Lower leg skin (tissue), 4 donors: ENCODE results near the gene RASL11B. TPM values are rescaled to one million over a fixed set of nuclear protein-coding genes. Genes with fewer than 3 reads are reported as not detected.
A peak's percentile ranks its signal among the peaks of the same experiment; 100 is the strongest.

ENCODE experiments used
- DNase-seq, 2 donors: peaks; one replicate each; pipeline ENCODE4 v3.0.0-alpha.2; 2019; ENCODE audit warnings: low spot score in 2 of 2
- H3K4me3 ChIP-seq: fragments of 200-600 bp; sonication (generic); 2 replicates; pipeline ENCODE4 v1.5.1; 2017; ENCODE audit warnings: mild to moderate bottlenecking, low read depth; ENCODE audit not compliant: poor library complexity, severe bottlenecking
- POLR2A ChIP-seq, 2 donors: fragments of 450-650 bp; IDR thresholded peaks; one replicate each; pipeline ENCODE4 v1.6.1; 2016 to 2017; ENCODE audit warnings: antibody characterized with exemption in 2 of 2, mild to moderate bottlenecking in 1 of 2, moderate library complexity in 1 of 2
- WGBS, 2 donors: methylation state at CpG; one replicate each; pipeline ENCODE4 v1.1.5; 2018; 5-methylcytosine and 5-hydroxymethylcytosine counted together
- intact Hi-C: fragments of 100-400 bp; cut with DNase I; formaldehyde crosslinking; loops from one replicate; pipeline ENCODE4 v1.15.0; 2023; ENCODE audit warnings: low total_unique reads
- total RNA-seq, 4 donors: library from RNA; depleted of rRNA; stranded (reverse); fragments of >200 nt; gene quantifications; one replicate each; pipeline ENCODE4 v1.1.0, GENCODE V29; 2016
- TF ChIP-seq, protein P1 (sequence below), 3 donors: fragments of 450-650 bp; IDR thresholded peaks; one replicate each; pipeline ENCODE4 v1.5.1; 2016; ENCODE audit warnings: antibody characterized with exemption in 3 of 3, mild to moderate bottlenecking in 3 of 3, moderate library complexity in 2 of 3

The RASL11B gene
- total RNA-seq, 4 donors from 2014 or later = 0.80 to 4.0 (median 2.3) TPM

DNA sequence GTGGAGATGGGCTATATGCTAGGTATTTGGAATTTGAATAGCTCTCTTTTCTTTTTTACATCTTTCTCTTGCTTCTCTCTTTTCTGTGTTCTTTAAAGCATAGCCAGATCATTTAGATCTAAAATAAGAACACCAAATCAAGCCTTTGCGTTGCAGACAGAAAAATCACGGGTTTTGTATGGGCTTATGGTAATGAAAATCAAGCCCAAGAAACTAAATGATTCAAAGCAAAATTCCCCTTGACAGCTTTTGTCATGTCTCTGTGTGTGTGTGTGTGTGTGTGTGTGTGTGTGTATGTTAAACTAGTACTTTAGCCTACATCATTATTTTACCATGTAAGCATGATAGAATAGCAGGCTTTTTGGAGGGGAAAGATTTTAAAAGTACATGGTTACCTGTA lies 1.8 kb upstream of the RASL11B start:
- TF ChIP-seq POLR2A (IDR thresholded peaks at IDR 0.05) = no peak
- TF ChIP-seq, protein P1, sequence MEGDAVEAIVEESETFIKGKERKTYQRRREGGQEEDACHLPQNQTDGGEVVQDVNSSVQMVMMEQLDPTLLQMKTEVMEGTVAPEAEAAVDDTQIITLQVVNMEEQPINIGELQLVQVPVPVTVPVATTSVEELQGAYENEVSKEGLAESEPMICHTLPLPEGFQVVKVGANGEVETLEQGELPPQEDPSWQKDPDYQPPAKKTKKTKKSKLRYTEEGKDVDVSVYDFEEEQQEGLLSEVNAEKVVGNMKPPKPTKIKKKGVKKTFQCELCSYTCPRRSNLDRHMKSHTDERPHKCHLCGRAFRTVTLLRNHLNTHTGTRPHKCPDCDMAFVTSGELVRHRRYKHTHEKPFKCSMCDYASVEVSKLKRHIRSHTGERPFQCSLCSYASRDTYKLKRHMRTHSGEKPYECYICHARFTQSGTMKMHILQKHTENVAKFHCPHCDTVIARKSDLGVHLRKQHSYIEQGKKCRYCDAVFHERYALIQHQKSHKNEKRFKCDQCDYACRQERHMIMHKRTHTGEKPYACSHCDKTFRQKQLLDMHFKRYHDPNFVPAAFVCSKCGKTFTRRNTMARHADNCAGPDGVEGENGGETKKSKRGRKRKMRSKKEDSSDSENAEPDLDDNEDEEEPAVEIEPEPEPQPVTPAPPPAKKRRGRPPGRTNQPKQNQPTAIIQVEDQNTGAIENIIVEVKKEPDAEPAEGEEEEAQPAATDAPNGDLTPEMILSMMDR (IDR thresholded peaks at IDR 0.05) = no peak
- no peak overlapping the region for H3K4me3 ChIP-seq
- 84 to 85% methylated on average over 2 of the region's 2 CpGs for WGBS, 2 donors
- intact Hi-C loops = no loop called here
- DNase-seq = no peak

GRCh38 chr4:52861171-52861823 lies 820 bp upstream of the RASL11B start:
- DNase-seq = no peak
- intact Hi-C loops = no loop called here
- 38% methylated on average over 25 to 26 of the region's 26 CpGs for WGBS, 2 donors
- TF ChIP-seq POLR2A (IDR thresholded peaks at IDR 0.05) = no peak
- TF ChIP-seq, protein P1 (IDR thresholded peaks at IDR 0.05) = no peak
- peak overlapping the region; percentile 47 for H3K4me3 ChIP-seq

GRCh38 chr4:52862639-52863161 lies 583 bp downstream of the RASL11B start:
- DNase-seq = no peak
- 17 to 24% methylated on average over 16 to 23 of the region's 23 CpGs for WGBS, 2 donors
- TF ChIP-seq, protein P1 (IDR thresholded peaks at IDR 0.05) = no peak
- no peak for TF ChIP-seq POLR2A (IDR thresholded peaks at IDR 0.05)
- peak overlapping the region; percentile 47 for H3K4me3 ChIP-seq
- intact Hi-C loops = no loop called here

DNA sequence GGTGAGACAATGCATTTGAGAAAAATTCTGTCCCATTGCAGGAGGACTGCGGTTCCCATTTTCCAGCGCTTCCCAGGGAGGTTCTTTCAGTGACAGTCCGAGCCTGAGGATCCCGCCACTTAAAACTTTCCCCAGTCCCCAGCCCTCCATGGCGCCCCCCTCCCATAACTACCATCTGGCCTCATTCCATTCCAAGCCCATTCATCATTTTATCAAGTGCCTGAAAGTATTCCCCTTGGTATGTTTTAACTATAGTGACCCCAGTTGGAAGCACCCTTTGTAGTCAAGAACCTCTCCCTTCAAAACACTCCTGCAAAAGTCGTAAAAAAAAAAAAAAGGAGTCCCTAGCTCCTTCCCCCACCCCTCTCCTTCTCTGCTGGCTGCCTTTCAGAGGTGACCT lies 1.2 kb downstream of the RASL11B start:
- intact Hi-C loops = no loop called here

DNA sequence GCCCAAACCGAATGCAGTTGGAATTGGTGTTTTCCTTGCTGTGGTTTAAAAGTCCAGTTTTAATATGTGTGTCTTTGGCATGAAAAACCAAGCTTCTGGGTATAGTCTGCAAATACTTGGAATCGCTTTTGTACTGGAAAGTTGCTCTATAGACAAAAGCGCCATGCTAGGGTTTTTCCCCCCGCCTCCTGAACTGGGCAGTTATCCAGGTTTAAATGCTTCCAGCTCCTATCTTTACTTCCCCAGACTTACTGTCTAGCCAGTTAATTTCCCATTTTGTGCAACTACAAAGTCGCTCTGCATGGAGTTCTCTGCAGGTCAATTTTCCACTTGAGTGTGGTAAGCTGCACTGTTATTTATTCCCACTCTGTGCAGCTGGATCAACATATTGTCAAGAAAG lies 2.7 kb downstream of the RASL11B start:
- no peak for DNase-seq
- no peak for TF ChIP-seq POLR2A (IDR thresholded peaks at IDR 0.05)
- TF ChIP-seq, protein P1 (IDR thresholded peaks at IDR 0.05) = no peak

More for the DNA sequence above, 1.2 kb downstream of the RASL11B start:
- no peak overlapping the region for H3K4me3 ChIP-seq
- TF ChIP-seq, protein P1 (IDR thresholded peaks at IDR 0.05) = no peak
- TF ChIP-seq POLR2A (IDR thresholded peaks at IDR 0.05) = no peak
- no peak for DNase-seq
- WGBS, 2 donors = 82 to 87% methylated on average over 6 of the region's 6 CpGs

More for the DNA sequence above, 2.7 kb downstream of the RASL11B start:
- no peak overlapping the region for H3K4me3 ChIP-seq
- intact Hi-C loops = no loop called here
- 17 to 29% methylated on average over 5 of the region's 5 CpGs for WGBS, 2 donors
